Activated naive CD8-positive, alpha-beta T cell treated with anti-CD3 and anti-CD28 coated beads, Interleukin-2, amount 50 U/mL, for 24 hours (primary cell): ENCODE results near the gene NEIL3.

Experiments used
- ATAC-seq: fragments of 150-1000 bp; cut with Tn5 transposase; one replicate; pipeline ENCODE4 v1.10.0; 2021
- DNase-seq: peaks from one replicate; pipeline ENCODE4 v3.0.0; 2021
- H3K27ac Mint-ChIP-seq: one replicate; pipeline ENCODE4 v1.8.0; 2021; ENCODE audit warnings: mild to moderate bottlenecking, mixed read lengths
- H3K27me3 Mint-ChIP-seq: one replicate; pipeline ENCODE4 v1.8.0; 2021; ENCODE audit warnings: mixed read lengths
- H3K36me3 Mint-ChIP-seq: one replicate; pipeline ENCODE4 v1.8.0; 2021; ENCODE audit warnings: low read depth, mixed read lengths
- H3K4me1 Mint-ChIP-seq: one replicate; pipeline ENCODE4 v1.8.0; 2021; ENCODE audit warnings: mixed read lengths
- H3K4me3 Mint-ChIP-seq: one replicate; pipeline ENCODE4 v1.8.0; 2021; ENCODE audit warnings: mild to moderate bottlenecking, moderate library complexity, mixed read lengths
- H3K9me3 Mint-ChIP-seq: one replicate; pipeline ENCODE4 v1.8.0; 2021; ENCODE audit warnings: mixed read lengths

The NEIL3 gene

DNA sequence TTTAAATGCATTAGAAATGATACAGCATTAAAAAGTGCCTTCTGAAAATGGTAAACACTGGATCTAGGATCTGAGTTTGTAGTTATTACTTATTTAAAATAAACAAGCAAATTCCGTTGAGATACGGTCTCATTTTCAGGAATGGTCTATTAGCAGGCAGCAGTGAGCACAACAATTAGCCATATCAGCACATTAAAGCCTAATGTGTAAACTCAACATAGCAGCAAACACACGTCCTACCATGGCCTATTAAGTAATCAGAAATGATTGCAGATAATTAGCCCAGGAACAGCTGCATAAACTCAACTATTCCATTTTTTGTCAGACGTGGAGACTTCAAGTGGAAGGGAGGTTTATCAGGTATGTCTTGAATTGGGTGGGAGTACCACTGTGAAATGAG is 61.8 kb downstream of the NEIL3 start:
- no peak for DNase-seq
- H3K36me3 Mint-ChIP-seq, result peaks cover 4% of the 10 kb centered on the region
- H3K27ac Mint-ChIP-seq, result no peak overlapping the region
- H3K27me3 Mint-ChIP-seq, result no peaks in the 10 kb centered on the region
- H3K4me1 Mint-ChIP-seq, result no peaks in the 10 kb centered on the region
- H3K4me3 Mint-ChIP-seq, result no peak overlapping the region
- peaks cover 3% of the 10 kb centered on the region for H3K9me3 Mint-ChIP-seq
- no peak for ATAC-seq

DNA sequence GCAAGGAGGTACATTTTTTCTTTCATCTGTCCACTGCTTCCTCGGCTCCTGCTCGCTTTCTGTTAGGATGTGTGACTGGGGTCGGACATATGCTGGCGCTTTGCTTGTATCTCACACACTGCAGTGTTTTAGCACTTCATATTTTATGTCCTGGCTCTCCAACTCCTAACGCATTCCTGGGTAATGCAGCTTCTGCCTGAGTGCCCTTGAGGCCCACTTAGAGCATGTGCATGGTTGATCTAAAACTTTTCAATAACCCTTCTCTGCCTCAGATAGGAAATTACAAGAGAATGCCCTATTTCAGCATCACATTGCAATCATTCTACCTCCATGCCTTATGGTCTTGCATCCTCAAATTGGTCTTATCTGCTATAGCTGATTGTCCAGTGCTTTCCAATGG is 65.3 kb downstream of the NEIL3 start:
- Mint-ChIP-seq H3K27me3 (no peaks in the 10 kb centered on the region), H3K9me3 (no peaks in the 10 kb centered on the region), H3K27ac (no peak overlapping the region), H3K4me1 (no peaks in the 10 kb centered on the region), H3K36me3 (peaks cover 2% of the 10 kb centered on the region), H3K4me3 (no peak overlapping the region)
- ATAC-seq (no peak), DNase-seq (no peak)

DNA sequence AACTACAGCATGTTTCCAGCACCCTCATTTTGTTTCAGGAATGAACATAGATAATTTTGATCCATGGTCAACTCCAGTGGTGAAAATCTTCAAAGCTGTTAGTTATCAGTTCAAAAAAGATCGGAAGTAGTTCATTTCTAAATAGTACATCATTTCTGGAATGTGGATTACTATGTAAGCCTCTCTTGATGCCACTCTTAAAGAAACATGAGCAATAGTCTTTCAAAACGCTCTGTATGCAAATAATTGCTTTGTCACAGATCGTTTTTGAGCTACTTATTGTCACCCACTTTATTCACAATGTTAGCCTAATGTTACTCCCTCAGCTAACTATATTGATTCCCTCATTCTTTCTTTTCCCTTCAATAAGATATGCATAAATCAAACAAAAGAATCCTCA is 65.7 kb downstream of the NEIL3 start:
- H3K9me3 Mint-ChIP-seq, result no peaks in the 10 kb centered on the region
- ATAC-seq (no peak), DNase-seq (no peak)
- no peak overlapping the region for H3K27ac Mint-ChIP-seq
- no peak overlapping the region for H3K4me3 Mint-ChIP-seq
- H3K4me1 Mint-ChIP-seq, result no peaks in the 10 kb centered on the region
- H3K36me3 Mint-ChIP-seq, result peaks cover under 1% of the 10 kb centered on the region
- H3K27me3 Mint-ChIP-seq, result no peaks in the 10 kb centered on the region

DNA sequence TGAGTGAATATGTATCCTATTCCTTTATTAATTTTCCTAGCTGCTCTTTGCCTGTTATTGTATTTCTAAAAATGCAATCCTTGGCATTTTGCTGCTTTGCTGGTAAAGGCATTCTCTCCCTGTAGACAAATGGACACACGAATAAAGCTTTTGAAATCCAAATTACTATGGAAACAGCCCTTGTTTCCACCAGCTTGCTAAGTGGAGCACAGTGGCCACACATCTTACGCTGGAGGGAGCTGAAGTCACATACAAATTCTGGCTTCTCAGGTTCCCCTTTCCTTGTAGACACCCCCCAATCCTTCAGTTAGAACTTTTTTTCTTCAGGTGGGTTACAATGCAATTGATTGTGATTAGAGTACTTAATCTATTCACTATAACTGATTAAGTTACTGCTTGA is 66.3 kb downstream of the NEIL3 start:
- ATAC-seq (no peak), DNase-seq (no peak)
- Mint-ChIP-seq H3K27ac (no peak overlapping the region), H3K4me1 (no peaks in the 10 kb centered on the region), H3K36me3 (no peaks in the 10 kb centered on the region), H3K9me3 (no peaks in the 10 kb centered on the region), H3K4me3 (no peak overlapping the region), H3K27me3 (no peaks in the 10 kb centered on the region)

- Mint-ChIP-seq H3K4me3 (no peak overlapping the region), H3K4me1 (no peaks in the 10 kb centered on the region), H3K27me3 (peaks cover 3% of the 10 kb centered on the region), H3K36me3 (no peaks in the 10 kb centered on the region), H3K9me3 (no peaks in the 10 kb centered on the region), H3K27ac (no peak overlapping the region)
- ATAC-seq (peak; percentile 54), DNase-seq (no peak)
These were observed 71.1 kb downstream of the NEIL3 start for GRCh38 chr4:177380730-177381287.

GRCh38 chr4:177381762-177382310 is 72.2 kb downstream of the NEIL3 start:
- Mint-ChIP-seq H3K36me3 (no peaks in the 10 kb centered on the region), H3K27ac (no peak overlapping the region), H3K4me3 (no peak overlapping the region), H3K27me3 (peaks cover 3% of the 10 kb centered on the region), H3K4me1 (no peaks in the 10 kb centered on the region), H3K9me3 (no peaks in the 10 kb centered on the region)
- DNase-seq, result no peak
- ATAC-seq, result no peak

DNA sequence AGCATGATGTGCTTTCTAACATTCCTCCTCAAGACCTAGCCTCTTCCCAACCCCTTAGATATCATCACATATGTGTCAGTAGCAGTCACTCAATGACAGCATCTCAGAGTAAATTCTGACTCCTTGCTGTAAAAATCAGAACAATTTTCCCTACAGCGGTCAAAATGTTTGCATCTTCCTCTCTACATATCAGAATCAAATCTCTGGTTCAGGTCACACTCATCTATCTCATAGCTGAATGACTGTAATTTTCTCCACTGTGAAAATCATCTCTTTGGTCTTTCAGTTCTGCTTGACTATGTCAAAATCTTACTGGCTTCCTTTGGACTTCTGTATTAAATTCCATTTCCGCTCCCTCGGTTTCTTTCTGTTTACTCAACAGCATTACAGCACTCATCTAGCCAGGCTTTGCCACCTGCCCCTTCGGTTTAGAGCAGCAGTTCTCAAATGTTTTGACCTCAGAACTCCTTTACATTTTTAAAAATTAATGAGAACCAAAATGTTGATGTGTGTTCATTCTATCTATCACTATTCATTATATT is 75.3 kb downstream of the NEIL3 start:
- Mint-ChIP-seq H3K4me1 (no peaks in the 10 kb centered on the region), H3K27me3 (peaks cover 3% of the 10 kb centered on the region), H3K27ac (no peak overlapping the region), H3K36me3 (no peaks in the 10 kb centered on the region), H3K9me3 (no peaks in the 10 kb centered on the region), H3K4me3 (no peak overlapping the region)
- DNase-seq, result no peak
- ATAC-seq, result no peak

DNA sequence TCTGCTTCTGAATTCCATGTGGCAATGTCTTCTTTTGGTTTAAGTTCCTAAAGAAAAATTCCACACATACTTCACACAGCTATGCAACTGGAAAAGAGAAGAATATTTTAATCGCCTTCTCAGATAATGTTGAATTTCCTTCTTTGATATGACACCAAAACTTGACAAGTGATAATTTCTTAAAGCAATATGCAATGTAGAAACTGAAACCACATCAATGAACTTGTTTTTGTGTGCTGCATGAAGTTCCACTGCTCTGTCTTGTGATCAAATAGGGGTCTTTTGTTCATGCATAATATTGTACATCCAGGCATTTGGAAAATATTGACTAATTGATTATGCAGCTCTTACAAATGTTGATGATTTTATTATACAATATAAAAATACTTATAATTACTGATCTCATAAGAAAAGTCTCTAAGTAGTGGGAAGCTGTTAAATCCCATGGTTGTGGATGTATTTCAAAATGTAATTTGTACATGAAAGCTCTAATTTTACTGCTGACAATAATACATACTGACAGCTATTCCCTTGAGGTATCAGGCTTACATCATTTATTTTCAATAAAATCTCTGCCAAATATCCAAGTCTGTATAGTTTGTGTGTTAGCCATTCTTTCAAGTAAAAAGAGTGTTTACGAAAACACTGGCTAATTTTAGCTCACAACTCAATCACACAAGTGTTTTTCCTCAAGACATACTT is 76.1 kb downstream of the NEIL3 start:
- no peaks in the 10 kb centered on the region for H3K36me3 Mint-ChIP-seq
- no peaks in the 10 kb centered on the region for H3K9me3 Mint-ChIP-seq

DNA sequence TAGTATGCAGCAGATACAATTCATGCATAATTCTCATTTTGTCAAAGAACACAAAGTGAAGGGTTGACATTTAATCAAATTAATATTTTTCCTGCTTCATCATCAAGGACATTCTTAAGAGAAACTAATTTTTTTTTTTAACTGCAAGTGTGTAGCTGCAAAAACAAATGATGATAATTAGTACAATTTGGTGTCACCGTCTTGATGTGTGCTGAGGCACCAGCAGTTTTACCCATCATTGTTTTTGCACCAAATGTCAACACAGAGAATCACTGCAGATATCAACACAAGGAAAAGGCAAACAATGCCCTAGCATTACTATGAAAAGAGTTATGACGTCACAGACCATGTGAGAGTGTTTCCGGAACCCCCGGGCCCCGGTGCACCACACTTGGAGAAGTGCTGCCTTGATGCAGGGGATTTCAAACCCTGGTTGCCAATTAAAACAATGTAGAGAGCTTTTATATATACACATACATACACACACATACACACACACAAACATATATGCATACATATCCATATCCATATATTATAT is 76.7 kb downstream of the NEIL3 start:
- peaks cover 4% of the 10 kb centered on the region for H3K4me1 Mint-ChIP-seq
- H3K27me3 Mint-ChIP-seq, result peaks cover 3% of the 10 kb centered on the region
- H3K27ac Mint-ChIP-seq, result no peak overlapping the region
- ATAC-seq (no peak), DNase-seq (no peak)
- no peak overlapping the region for H3K4me3 Mint-ChIP-seq
- H3K9me3 Mint-ChIP-seq, result no peaks in the 10 kb centered on the region
- H3K36me3 Mint-ChIP-seq, result no peaks in the 10 kb centered on the region

More for the DNA sequence above, 76.1 kb downstream of the NEIL3 start:
- no peak overlapping the region for H3K27ac Mint-ChIP-seq
- H3K4me3 Mint-ChIP-seq, result no peak overlapping the region
- DNase-seq (no peak), ATAC-seq (no peak)
- H3K4me1 Mint-ChIP-seq, result no peaks in the 10 kb centered on the region
- peaks cover 3% of the 10 kb centered on the region for H3K27me3 Mint-ChIP-seq

DNA sequence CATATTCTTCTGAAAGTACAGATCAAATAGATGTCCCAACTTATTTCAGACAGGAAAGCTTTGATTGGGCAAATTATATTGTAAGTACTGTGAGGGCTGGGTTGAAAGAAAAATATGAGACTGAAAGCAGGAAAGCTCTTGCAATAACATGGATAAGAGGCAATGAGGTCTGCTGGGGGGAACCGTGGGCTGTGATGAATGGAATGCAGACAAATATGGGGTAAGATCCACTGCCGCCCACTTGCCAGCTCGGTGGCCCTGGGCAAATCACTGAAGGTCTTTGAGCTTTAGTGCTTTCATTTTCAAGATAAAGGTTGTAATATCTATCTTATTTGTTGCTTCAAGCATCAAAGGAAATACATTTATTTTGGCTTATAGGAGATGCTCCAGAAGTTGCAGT is 81.6 kb downstream of the NEIL3 start:
- Mint-ChIP-seq H3K9me3 (no peaks in the 10 kb centered on the region), H3K4me3 (no peak overlapping the region), H3K36me3 (no peaks in the 10 kb centered on the region), H3K27me3 (no peaks in the 10 kb centered on the region), H3K4me1 (peaks cover 17% of the 10 kb centered on the region), H3K27ac (no peak overlapping the region)
- DNase-seq (no peak), ATAC-seq (no peak)

GRCh38 chr4:177391953-177392352 is 82.3 kb downstream of the NEIL3 start:
- H3K36me3 Mint-ChIP-seq, result no peaks in the 10 kb centered on the region
- DNase-seq (no peak), ATAC-seq (no peak)
- no peak overlapping the region for H3K27ac Mint-ChIP-seq
- H3K27me3 Mint-ChIP-seq, result no peaks in the 10 kb centered on the region
- no peak overlapping the region for H3K4me3 Mint-ChIP-seq
- no peaks in the 10 kb centered on the region for H3K9me3 Mint-ChIP-seq
- peaks cover 17% of the 10 kb centered on the region for H3K4me1 Mint-ChIP-seq

- no peaks in the 10 kb centered on the region for H3K27me3 Mint-ChIP-seq
- H3K4me3 Mint-ChIP-seq, result no peak overlapping the region
- H3K9me3 Mint-ChIP-seq, result no peaks in the 10 kb centered on the region
- no peaks in the 10 kb centered on the region for H3K36me3 Mint-ChIP-seq
- DNase-seq (peak; percentile 10), ATAC-seq (peak; percentile 80)
- H3K4me1 Mint-ChIP-seq, result peaks cover 17% of the 10 kb centered on the region
- H3K27ac Mint-ChIP-seq, result no peak overlapping the region
These were observed 83.6 kb downstream of the NEIL3 start for GRCh38 chr4:177393236-177393635.

DNA sequence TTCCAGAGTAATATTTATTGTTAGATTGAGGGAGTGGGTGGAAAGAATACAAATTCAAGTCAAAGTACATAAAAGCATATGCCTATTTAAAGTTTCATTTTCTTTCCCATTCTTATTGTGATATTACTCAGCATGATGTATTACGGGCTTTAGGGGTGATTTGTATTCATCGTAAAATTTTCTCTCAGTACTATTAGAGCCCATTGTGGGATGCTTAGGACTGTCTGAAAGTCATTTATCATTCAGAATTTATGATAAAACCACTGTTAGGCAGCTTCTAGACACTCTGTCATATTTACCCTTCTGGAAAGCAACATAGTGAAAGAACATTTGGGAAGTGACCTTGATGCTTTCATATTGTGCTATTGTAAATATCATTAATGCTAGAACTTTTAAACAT is 86.7 kb downstream of the NEIL3 start:
- no peaks in the 10 kb centered on the region for H3K9me3 Mint-ChIP-seq
- H3K27me3 Mint-ChIP-seq, result no peaks in the 10 kb centered on the region
- no peak overlapping the region for H3K27ac Mint-ChIP-seq
- H3K4me3 Mint-ChIP-seq, result no peak overlapping the region
- DNase-seq (no peak), ATAC-seq (no peak)
- peaks cover 24% of the 10 kb centered on the region for H3K4me1 Mint-ChIP-seq
- no peaks in the 10 kb centered on the region for H3K36me3 Mint-ChIP-seq

GRCh38 chr4:177400030-177400429 is 90.4 kb downstream of the NEIL3 start:
- no peak for DNase-seq
- Mint-ChIP-seq H3K4me1 (peaks cover 31% of the 10 kb centered on the region), H3K9me3 (no peaks in the 10 kb centered on the region), H3K27ac (no peak overlapping the region), H3K4me3 (no peak overlapping the region), H3K36me3 (no peaks in the 10 kb centered on the region), H3K27me3 (no peaks in the 10 kb centered on the region)
- no peak for ATAC-seq

GRCh38 chr4:177401658-177402273 is 92.1 kb downstream of the NEIL3 start:
- Mint-ChIP-seq H3K27me3 (no peaks in the 10 kb centered on the region), H3K4me3 (no peak overlapping the region), H3K36me3 (no peaks in the 10 kb centered on the region), H3K9me3 (no peaks in the 10 kb centered on the region), H3K27ac (no peak overlapping the region), H3K4me1 (peaks cover 31% of the 10 kb centered on the region)
- ATAC-seq (no peak), DNase-seq (no peak)
